ENCODE data around the gene MSX2. TPM values are rescaled to one million over a fixed set of nuclear protein-coding genes. Genes with fewer than 3 reads are reported as not detected.

The MSX2 gene
- total RNA-seq, 4 donors from 2014 or later, result 0.44 to 1.3 (median 0.60) TPM; not detected in 1

DNA sequence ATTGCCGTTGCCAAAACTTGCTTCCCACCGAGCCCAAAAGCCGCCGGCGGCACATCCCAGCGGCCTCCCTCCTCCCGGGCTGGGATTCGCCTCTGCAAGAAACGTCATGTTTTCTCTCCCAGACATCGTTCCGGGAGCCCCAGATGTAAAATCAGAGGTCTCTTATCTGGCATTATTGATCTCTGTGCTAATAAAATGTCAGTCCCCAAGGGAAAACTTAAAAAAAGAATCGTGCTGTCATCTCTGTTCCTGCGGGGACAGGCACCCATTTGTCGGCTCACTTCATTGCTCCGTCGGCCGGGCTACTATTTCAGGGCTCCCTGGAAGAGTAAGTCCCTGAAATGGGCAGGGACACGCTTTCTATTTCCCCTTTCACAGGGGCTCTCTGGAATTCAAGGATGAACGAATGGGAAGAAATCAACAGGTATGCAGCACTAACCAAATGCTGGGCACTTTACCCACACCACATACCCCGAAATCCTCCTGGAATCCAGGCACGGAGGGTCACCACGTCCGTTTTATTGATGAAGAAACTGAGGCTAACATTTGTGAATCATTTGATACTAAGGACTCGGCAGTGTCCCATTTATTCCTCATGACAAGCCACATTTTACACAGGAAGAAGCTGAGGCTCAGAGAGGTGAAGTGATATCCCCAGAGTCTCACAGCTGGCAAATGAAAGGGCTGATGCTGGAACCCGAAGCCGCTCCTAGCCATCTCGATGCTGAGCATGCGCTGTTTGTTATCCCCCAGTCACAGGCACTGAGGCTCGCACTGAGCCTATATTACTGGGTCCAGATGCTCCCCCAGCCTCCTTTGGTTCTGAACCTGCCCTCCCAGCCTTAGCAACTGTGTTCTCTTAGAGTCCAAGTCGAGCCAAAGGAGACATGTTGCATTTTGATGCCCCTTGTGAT, 35.7 kb upstream of the MSX2 start:
- peaks cover 0 to 78% of the 10 kb centered on the region in 2 donors for H3K27me3 ChIP-seq
- H3K4me3 ChIP-seq, result no peak overlapping the region
- WGBS, 2 donors, result 11 to 12% methylated on average over 30 of the region's 30 CpGs
- H3K9me3 ChIP-seq, result no peaks in the 10 kb centered on the region
- no peak overlapping the region for H3K27ac ChIP-seq
- H3K4me1 ChIP-seq, result peaks cover 0 to 15% (median 3%) of the 10 kb centered on the region in 4 donors
- DNase-seq (ENCODE audit: low spot score in 2 of 2), result no peak
- no peaks in the 10 kb centered on the region for H3K36me3 ChIP-seq
- TF ChIP-seq EP300 (IDR thresholded peaks at IDR 0.05) (no peak), CTCF (IDR thresholded peaks at IDR 0.05) (no peak), POLR2A (IDR thresholded peaks at IDR 0.05) (no peak)

GRCh38 chr5:174690271-174690670, 34.1 kb upstream of the MSX2 start:
- TF ChIP-seq POLR2A (IDR thresholded peaks at IDR 0.05) (no peak), EP300 (IDR thresholded peaks at IDR 0.05) (no peak), CTCF (IDR thresholded peaks at IDR 0.05) (no peak)
- H3K27me3 ChIP-seq, result peaks cover 0 to 91% of the 10 kb centered on the region in 2 donors
- no peaks in the 10 kb centered on the region for H3K9me3 ChIP-seq

DNA sequence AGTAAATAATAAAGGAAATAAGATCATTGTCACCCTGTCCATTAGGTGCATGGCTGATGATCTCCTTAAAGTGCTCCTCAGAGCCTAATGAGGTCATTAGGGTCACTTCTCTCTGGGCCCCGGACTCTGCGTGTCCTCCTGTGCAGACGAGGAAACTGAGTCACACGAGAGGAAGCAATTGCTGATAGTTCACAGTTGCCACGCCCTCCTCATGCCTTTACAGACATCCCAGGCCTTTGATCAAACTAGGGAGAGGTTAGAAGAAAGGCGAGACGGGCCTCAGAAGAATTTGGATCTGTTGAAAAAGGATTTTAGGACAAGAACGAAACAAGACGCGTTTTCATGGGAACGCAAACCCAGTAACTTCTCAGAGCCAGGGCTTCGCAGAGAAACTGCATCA, 32.0 kb upstream of the MSX2 start:
- Histone ChIP-seq H3K27me3 (peaks cover 0 to 82% of the 10 kb centered on the region in 2 donors), H3K27ac (no peak overlapping the region), H3K4me3 (no peak overlapping the region), H3K36me3 (no peaks in the 10 kb centered on the region), H3K9me3 (no peaks in the 10 kb centered on the region), H3K4me1 (peaks cover 0 to 15% (median 3%) of the 10 kb centered on the region in 4 donors)
- no peak for DNase-seq (ENCODE audit: low spot score in 2 of 2)
- WGBS, 2 donors, result 16 to 26% methylated on average over 12 of the region's 12 CpGs
- no peak for TF ChIP-seq CTCF (IDR thresholded peaks at IDR 0.05)
- no peak for TF ChIP-seq POLR2A (IDR thresholded peaks at IDR 0.05)
- no peak for TF ChIP-seq EP300 (IDR thresholded peaks at IDR 0.05)

More at GRCh38 chr5:174690271-174690670, 34.1 kb upstream of the MSX2 start:
- WGBS, 2 donors, result 27 to 29% methylated on average over 8 of the region's 8 CpGs
- H3K27ac ChIP-seq, result no peak overlapping the region
- H3K4me1 ChIP-seq, result peaks cover 0 to 15% (median 3%) of the 10 kb centered on the region in 4 donors
- H3K4me3 ChIP-seq, result no peak overlapping the region
- H3K36me3 ChIP-seq, result no peaks in the 10 kb centered on the region
- DNase-seq (ENCODE audit: low spot score in 2 of 2), result no peak

GRCh38 chr5:174692982-174693422, 31.4 kb upstream of the MSX2 start:
- Histone ChIP-seq H3K4me3 (peak overlapping the region in 1 of 4 donors; percentile 0), H3K27ac (no peak overlapping the region), H3K4me1 (peaks cover 0 to 15% (median 3%) of the 10 kb centered on the region in 4 donors), H3K36me3 (no peaks in the 10 kb centered on the region), H3K27me3 (peaks cover 0 to 79% of the 10 kb centered on the region in 2 donors), H3K9me3 (no peaks in the 10 kb centered on the region)
- WGBS, 2 donors, result 4 to 11% methylated on average over 16 of the region's 16 CpGs
- no peak for DNase-seq (ENCODE audit: low spot score in 2 of 2)
- no peak for TF ChIP-seq EP300 (IDR thresholded peaks at IDR 0.05)
- TF ChIP-seq POLR2A (IDR thresholded peaks at IDR 0.05), result no peak
- TF ChIP-seq CTCF (IDR thresholded peaks at IDR 0.05), result no peak

Data from tibial nerve (tissue), 4 donors.